GM12878 (cell line): Measurements from ENCODE around the gene SOX12. TPM values are rescaled to one million over a fixed set of nuclear protein-coding genes. Genes with fewer than 3 reads are reported as not detected.
A peak's percentile ranks its signal among the peaks of the same experiment; 100 is the strongest.

Experiments used
- ATF7 ChIP-seq: fragments of 450-650 bp; IDR thresholded peaks from 2 replicates; pipeline ENCODE4 v1.6.1; 2016; ENCODE audit warnings: low read depth, mild to moderate bottlenecking
- BCL11A ChIP-seq: IDR thresholded peaks from 2 replicates; pipeline ENCODE4 v1.6.1; 2011; ENCODE audit warnings: low read depth, low read length
- CBX5 ChIP-seq: sonication (generic); IDR thresholded peaks from 2 replicates; pipeline ENCODE4 v1.6.1; 2016; ENCODE audit warnings: low read depth, moderate library complexity, mild to moderate bottlenecking, inconsistent platforms
- CREM ChIP-seq: IDR thresholded peaks from 2 replicates; pipeline ENCODE4 v1.6.1; 2014; ENCODE audit warnings: antibody characterized with exemption, low read depth
- MEF2B ChIP-seq: fragments of 450-650 bp; IDR thresholded peaks from 2 replicates; pipeline ENCODE4 v1.6.1; 2018; ENCODE audit warnings: mild to moderate bottlenecking, moderate library complexity; ENCODE audit not compliant: partially characterized antibody, poor library complexity, severe bottlenecking
- MYC ChIP-seq: IDR thresholded peaks from 2 replicates; pipeline ENCODE4 v1.6.1; 2011; ENCODE audit warnings: mild to moderate bottlenecking, low read length, moderate library complexity, inconsistent platforms; ENCODE audit not compliant: insufficient read depth, insufficient replicate concordance, insufficient read length, severe bottlenecking
- NR2F1 ChIP-seq: fragments of 450-650 bp; conservative IDR thresholded peaks from 2 replicates; pipeline ENCODE4 v1.6.1; 2017; ENCODE audit warnings: mild to moderate bottlenecking
- PKNOX1 ChIP-seq: fragments of 450-650 bp; IDR thresholded peaks from 2 replicates; pipeline ENCODE4 v1.6.1; 2016; ENCODE audit warnings: mild to moderate bottlenecking
- REST ChIP-seq: IDR thresholded peaks from 2 replicates; pipeline ENCODE4 v1.6.1; 2012; ENCODE audit warnings: mild to moderate bottlenecking, low read depth, low read length
- ZNF217 ChIP-seq: fragments of 450-650 bp; IDR thresholded peaks from 2 replicates; pipeline ENCODE4 v1.6.1; 2017; ENCODE audit warnings: antibody characterized with exemption, mild to moderate bottlenecking
- polyA plus RNA-seq, 11 experiments: library from polyadenylated mRNA; depleted of rRNA in 4 of 11; unstranded in 6 of 11; stranded (reverse) in 5 of 11; fragments of >200 nt; fragmentation: Nextera tagmentation in 4 of 11; fragmentation: Illumina TruSeq in 1 of 11; extraction: Ambion mirVana in 4 of 11; extraction: Trizol in 1 of 11; gene quantifications; 1 replicate in 1 of 11; 2 replicates in 10 of 11; pipeline versions ENCODE4 v1.2.1 to v1.2.3, GENCODE V29; 2011 to 2016; ENCODE audit warnings: inconsistent platforms in 2 of 11, missing spikeins in 2 of 11, low read depth in 1 of 11
- total RNA-seq, 4 experiments: library from RNA; depleted of rRNA in 3 of 4; stranded (reverse); fragments of >200 nt in 3 of 4; fragmentation: Illumina TruSeq in 1 of 4; extraction: Trizol in 1 of 4; gene quantifications; 2 replicates each; pipeline versions ENCODE4 v1.2.1 to v1.2.3, GENCODE V29; 2013 to 2021
- TF ChIP-seq, protein P1 (sequence below): fragments of 450-650 bp; formaldehyde crosslinking; IDR thresholded peaks from 2 replicates; pipeline ENCODE4 v1.5.0; 2022; ENCODE audit warnings: mild to moderate bottlenecking, missing genetic modification characterization
- TF ChIP-seq, protein P2 (sequence below): fragments of 450-650 bp; IDR thresholded peaks from 2 replicates; pipeline ENCODE4 v1.6.1; 2016; ENCODE audit warnings: mild to moderate bottlenecking, moderate library complexity, borderline replicate concordance

The SOX12 gene
- total and polyA plus RNA-seq, 10 of the 15 experiments (the other 5 are each of a cell fraction or from before 2014, with no cell fraction given) = 0.50 to 17.9 (median 1.4) TPM

- TF ChIP-seq CBX5 = no peak
- no peak for TF ChIP-seq BCL11A
- 0 out of 2 replicates have a peak, but pooled peaks have one; percentile 32 for TF ChIP-seq REST
- TF ChIP-seq, protein P1, sequence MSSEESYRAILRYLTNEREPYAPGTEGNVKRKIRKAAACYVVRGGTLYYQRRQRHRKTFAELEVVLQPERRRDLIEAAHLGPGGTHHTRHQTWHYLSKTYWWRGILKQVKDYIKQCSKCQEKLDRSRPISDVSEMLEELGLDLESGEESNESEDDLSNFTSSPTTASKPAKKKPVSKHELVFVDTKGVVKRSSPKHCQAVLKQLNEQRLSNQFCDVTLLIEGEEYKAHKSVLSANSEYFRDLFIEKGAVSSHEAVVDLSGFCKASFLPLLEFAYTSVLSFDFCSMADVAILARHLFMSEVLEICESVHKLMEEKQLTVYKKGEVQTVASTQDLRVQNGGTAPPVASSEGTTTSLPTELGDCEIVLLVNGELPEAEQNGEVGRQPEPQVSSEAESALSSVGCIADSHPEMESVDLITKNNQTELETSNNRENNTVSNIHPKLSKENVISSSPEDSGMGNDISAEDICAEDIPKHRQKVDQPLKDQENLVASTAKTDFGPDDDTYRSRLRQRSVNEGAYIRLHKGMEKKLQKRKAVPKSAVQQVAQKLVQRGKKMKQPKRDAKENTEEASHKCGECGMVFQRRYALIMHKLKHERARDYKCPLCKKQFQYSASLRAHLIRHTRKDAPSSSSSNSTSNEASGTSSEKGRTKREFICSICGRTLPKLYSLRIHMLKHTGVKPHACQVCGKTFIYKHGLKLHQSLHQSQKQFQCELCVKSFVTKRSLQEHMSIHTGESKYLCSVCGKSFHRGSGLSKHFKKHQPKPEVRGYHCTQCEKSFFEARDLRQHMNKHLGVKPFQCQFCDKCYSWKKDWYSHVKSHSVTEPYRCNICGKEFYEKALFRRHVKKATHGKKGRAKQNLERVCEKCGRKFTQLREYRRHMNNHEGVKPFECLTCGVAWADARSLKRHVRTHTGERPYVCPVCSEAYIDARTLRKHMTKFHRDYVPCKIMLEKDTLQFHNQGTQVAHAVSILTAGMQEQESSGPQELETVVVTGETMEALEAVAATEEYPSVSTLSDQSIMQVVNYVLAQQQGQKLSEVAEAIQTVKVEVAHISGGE (CRISPR knock-in tag) = no peak; the same call in 1 of the 2 replicates
- peak; percentile 72 for TF ChIP-seq PKNOX1
- no peak for TF ChIP-seq ZNF217
- peak; percentile 86 for TF ChIP-seq CREM
- peak; percentile 16 for TF ChIP-seq MEF2B
- TF ChIP-seq, protein P2, sequence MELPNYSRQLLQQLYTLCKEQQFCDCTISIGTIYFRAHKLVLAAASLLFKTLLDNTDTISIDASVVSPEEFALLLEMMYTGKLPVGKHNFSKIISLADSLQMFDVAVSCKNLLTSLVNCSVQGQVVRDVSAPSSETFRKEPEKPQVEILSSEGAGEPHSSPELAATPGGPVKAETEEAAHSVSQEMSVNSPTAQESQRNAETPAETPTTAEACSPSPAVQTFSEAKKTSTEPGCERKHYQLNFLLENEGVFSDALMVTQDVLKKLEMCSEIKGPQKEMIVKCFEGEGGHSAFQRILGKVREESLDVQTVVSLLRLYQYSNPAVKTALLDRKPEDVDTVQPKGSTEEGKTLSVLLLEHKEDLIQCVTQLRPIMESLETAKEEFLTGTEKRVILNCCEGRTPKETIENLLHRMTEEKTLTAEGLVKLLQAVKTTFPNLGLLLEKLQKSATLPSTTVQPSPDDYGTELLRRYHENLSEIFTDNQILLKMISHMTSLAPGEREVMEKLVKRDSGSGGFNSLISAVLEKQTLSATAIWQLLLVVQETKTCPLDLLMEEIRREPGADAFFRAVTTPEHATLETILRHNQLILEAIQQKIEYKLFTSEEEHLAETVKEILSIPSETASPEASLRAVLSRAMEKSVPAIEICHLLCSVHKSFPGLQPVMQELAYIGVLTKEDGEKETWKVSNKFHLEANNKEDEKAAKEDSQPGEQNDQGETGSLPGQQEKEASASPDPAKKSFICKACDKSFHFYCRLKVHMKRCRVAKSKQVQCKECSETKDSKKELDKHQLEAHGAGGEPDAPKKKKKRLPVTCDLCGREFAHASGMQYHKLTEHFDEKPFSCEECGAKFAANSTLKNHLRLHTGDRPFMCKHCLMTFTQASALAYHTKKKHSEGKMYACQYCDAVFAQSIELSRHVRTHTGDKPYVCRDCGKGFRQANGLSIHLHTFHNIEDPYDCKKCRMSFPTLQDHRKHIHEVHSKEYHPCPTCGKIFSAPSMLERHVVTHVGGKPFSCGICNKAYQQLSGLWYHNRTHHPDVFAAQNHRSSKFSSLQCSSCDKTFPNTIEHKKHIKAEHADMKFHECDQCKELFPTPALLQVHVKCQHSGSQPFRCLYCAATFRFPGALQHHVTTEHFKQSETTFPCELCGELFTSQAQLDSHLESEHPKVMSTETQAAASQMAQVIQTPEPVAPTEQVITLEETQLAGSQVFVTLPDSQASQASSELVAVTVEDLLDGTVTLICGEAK = peak; percentile 64
- peak; percentile 70 for TF ChIP-seq NR2F1
- no peak for TF ChIP-seq MYC
- TF ChIP-seq ATF7 = 0 out of 2 replicates have a peak, but pooled peaks have one; percentile 41
These were observed 22.5 kb downstream of the SOX12 start (continued) for GRCh38 chr20:347640-348484.
